Body of pancreas (tissue), 4 donors: Measurements from ENCODE around the gene KLHDC4. TPM values are rescaled to one million over a fixed set of nuclear protein-coding genes. Genes with fewer than 3 reads are reported as not detected.

Experiments
- ATAC-seq: fragments of 150-250 bp; one replicate; pipeline ENCODE4 v1.9.1; 2016
- DNase-seq, 4 donors: peaks; one replicate each; pipeline ENCODE4 v3.0.0-alpha.2; 2019
- H3K27ac ChIP-seq, 4 donors: fragments of 200-600 bp; sonication (generic); 1 replicate in 3 of 4; 2 replicates in 1 of 4; pipeline versions ENCODE4 v1.5.1 to v1.6.1; 2016 to 2019; ENCODE audit warnings: mild to moderate bottlenecking in 1 of 4, mixed read lengths in 1 of 4, moderate library complexity in 1 of 4
- H3K27me3 ChIP-seq, 2 donors: fragments of 200-600 bp; sonication (generic); one replicate each; pipeline ENCODE4 v1.6.0; 2016; ENCODE audit warnings: mild to moderate bottlenecking in 1 of 2
- H3K36me3 ChIP-seq, 2 donors: fragments of 200-600 bp; sonication (generic); replicated peaks in 1 of 2; 2 replicates each; pipeline ENCODE4 v1.5.1; 2016; ENCODE audit warnings: low read depth in 2 of 2; ENCODE audit not compliant: insufficient read depth in 1 of 2
- H3K4me1 ChIP-seq: fragments of 200-600 bp; sonication (generic); one replicate; pipeline ENCODE4 v1.6.0; 2016
- H3K4me3 ChIP-seq, 2 donors: fragments of 200-600 bp; sonication (generic); 1 replicate in 1 of 2; 2 replicates in 1 of 2; pipeline ENCODE4 v1.5.1; 2016 to 2019
- H3K9me3 ChIP-seq, 3 donors: fragments of 200-600 bp; sonication (generic); 1 replicate in 2 of 3; 2 replicates in 1 of 3; pipeline ENCODE4 v1.5.1; 2016
- POLR2A ChIP-seq, 3 donors: fragments of 450-650 bp; IDR thresholded peaks; one replicate each; pipeline ENCODE4 v1.6.1; 2016; ENCODE audit warnings: antibody characterized with exemption in 3 of 3, mild to moderate bottlenecking in 2 of 3
- WGBS, 2 donors: methylation state at CpG; one replicate each; pipeline ENCODE4 v1.1.5; 2017; 5-methylcytosine and 5-hydroxymethylcytosine counted together
- intact Hi-C: fragments of 100-400 bp; cut with DNase I; formaldehyde crosslinking; loops from one replicate; pipeline ENCODE4 v1.15.1; 2023
- total RNA-seq, 2 donors: library from RNA; depleted of rRNA; stranded (reverse); fragments of >200 nt; gene quantifications; one replicate each; pipeline ENCODE4 v1.1.0, GENCODE V29; 2016
- TF ChIP-seq, protein P1 (sequence below), 7 experiments: fragments of 450-650 bp in 4 of 7; fragments of 200-600 bp in 3 of 7; sonication (generic) in 3 of 7; IDR thresholded peaks; one replicate each; pipeline ENCODE4 v1.5.1; 2016 to 2019; ENCODE audit warnings: antibody characterized with exemption in 7 of 7

The KLHDC4 gene
- total RNA-seq, 2 donors from 2014 or later = 25.4 to 82.1 TPM

DNA sequence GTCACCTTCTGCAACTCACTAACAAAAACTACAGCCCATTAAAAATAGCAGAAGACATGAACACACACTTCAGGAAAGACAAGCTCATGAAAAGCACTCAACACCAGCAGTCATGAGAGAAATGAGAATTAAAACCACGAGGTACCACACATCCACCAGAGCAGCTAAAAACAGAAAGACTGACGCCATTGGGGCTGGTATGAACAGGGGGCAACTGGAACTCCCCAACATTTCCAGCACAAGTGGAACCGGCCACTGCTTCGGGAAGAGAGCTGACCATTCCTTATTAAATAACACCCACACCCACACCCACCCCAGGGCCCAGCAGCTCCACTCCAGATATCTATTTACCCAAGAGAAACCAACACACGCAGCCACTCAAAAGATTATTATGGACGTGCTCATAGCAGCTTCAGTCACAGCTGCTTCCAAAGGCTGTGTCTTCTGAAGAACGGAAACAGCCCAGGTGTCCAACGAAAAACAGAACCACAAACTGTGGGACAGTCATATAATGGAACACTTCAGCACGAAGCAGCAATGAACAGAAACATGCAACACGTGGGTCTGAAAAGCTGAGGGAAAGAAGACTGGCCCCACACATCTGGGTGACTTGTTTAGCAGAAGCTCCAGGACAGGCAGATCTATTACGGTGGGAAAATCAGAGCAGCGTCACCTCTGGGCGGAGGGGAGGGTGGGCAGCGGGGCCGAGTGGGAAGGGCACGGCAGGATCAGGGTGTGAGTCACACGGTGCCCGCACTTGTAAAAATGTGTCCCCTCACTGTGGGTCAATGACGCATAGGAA, 41.1 kb downstream of the KLHDC4 start:
- Histone ChIP-seq H3K27me3 (no peaks in the 10 kb centered on the region), H3K27ac (no peak overlapping the region), H3K36me3 (peaks cover 5 to 10% of the 10 kb centered on the region in 2 donors), H3K9me3 (no peaks in the 10 kb centered on the region), H3K4me1 (no peaks in the 10 kb centered on the region), H3K4me3 (no peak overlapping the region)
- intact Hi-C loops = no loop called here
- DNase-seq = no peak
- ATAC-seq = no peak
- WGBS, 2 donors = 85 to 89% methylated on average over 18 to 19 of the region's 19 CpGs
- TF ChIP-seq, protein P1, sequence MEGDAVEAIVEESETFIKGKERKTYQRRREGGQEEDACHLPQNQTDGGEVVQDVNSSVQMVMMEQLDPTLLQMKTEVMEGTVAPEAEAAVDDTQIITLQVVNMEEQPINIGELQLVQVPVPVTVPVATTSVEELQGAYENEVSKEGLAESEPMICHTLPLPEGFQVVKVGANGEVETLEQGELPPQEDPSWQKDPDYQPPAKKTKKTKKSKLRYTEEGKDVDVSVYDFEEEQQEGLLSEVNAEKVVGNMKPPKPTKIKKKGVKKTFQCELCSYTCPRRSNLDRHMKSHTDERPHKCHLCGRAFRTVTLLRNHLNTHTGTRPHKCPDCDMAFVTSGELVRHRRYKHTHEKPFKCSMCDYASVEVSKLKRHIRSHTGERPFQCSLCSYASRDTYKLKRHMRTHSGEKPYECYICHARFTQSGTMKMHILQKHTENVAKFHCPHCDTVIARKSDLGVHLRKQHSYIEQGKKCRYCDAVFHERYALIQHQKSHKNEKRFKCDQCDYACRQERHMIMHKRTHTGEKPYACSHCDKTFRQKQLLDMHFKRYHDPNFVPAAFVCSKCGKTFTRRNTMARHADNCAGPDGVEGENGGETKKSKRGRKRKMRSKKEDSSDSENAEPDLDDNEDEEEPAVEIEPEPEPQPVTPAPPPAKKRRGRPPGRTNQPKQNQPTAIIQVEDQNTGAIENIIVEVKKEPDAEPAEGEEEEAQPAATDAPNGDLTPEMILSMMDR (IDR thresholded peaks at IDR 0.05) = no peak
- no peak for TF ChIP-seq POLR2A (IDR thresholded peaks at IDR 0.05)

GRCh38 chr16:87723226-87723623, 42.6 kb downstream of the KLHDC4 start:
- Histone ChIP-seq H3K9me3 (no peaks in the 10 kb centered on the region), H3K4me3 (no peak overlapping the region), H3K27ac (no peak overlapping the region), H3K36me3 (no peaks in the 10 kb centered on the region), H3K27me3 (no peaks in the 10 kb centered on the region), H3K4me1 (no peaks in the 10 kb centered on the region)
- DNase-seq = peak in 3 of 4 donors; percentile 58 to 63 (median 61)
- intact Hi-C loops = no loop called here
- TF ChIP-seq, protein P1 (IDR thresholded peaks at IDR 0.05) = no peak
- TF ChIP-seq POLR2A (IDR thresholded peaks at IDR 0.05) = no peak
- 66 to 68% methylated on average over 12 of the region's 12 CpGs for WGBS, 2 donors
- ATAC-seq = peak; percentile 15

GRCh38 chr16:87722590-87723225, 43.1 kb downstream of the KLHDC4 start:
- no peak for ATAC-seq
- no peaks in the 10 kb centered on the region for H3K4me1 ChIP-seq
- no peaks in the 10 kb centered on the region for H3K9me3 ChIP-seq
- TF ChIP-seq POLR2A (IDR thresholded peaks at IDR 0.05) = no peak
- TF ChIP-seq, protein P1 (IDR thresholded peaks at IDR 0.05) = no peak
- no peak for DNase-seq
- H3K4me3 ChIP-seq = no peak overlapping the region
- H3K27me3 ChIP-seq = no peaks in the 10 kb centered on the region
- WGBS, 2 donors = 94 to 97% methylated on average over 17 to 19 of the region's 19 CpGs
- intact Hi-C loops = no loop called here
- no peaks in the 10 kb centered on the region for H3K36me3 ChIP-seq
- H3K27ac ChIP-seq = no peak overlapping the region

DNA sequence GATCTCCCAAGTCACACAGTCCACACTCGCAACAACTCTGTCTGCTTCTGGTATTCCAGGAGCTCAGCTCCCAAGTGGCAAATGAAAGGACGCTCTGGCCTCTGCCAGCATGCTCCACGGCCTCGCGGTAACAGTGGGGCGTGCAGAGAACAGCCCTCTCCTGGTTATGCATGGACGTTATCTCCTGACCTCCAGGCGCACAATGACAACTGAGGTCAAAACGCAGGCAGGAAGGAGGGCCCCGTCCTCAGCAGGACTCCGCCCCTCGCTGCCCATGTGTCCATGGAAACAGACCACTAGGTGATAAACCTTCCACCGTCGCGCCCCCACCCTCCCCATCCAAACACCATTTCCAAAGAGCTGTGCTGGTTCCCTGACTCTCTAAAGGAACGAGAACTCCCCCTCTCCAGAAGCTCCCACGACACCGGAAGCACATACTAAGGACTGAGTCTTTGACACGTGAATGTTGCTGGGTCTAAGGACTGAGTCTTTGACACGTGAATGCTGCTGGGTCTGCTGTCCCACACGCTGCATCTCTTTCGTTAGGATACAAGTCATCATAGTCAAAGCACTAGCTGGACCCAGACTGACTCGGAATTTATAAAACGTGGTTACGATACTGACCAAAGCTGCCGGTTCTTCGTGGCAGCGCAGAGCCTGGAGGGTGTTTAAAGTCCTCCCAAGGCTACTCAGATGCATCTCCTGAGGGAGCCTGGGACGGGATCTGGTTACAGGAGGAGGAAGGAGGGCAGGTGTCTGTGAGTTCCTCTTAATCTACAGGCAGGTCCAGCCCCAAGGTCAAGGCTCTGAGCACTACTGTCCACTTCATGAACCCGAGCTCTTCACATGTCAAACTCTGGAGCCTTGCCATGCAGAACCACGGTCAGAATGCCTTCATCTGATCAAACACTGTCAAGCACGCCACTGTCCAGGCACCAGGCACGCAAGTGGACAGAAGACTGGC, 43.9 kb downstream of the KLHDC4 start:
- intact Hi-C loops = no loop called here
- Histone ChIP-seq H3K4me3 (no peak overlapping the region), H3K9me3 (no peaks in the 10 kb centered on the region), H3K27ac (no peak overlapping the region), H3K36me3 (no peaks in the 10 kb centered on the region), H3K4me1 (no peaks in the 10 kb centered on the region), H3K27me3 (no peaks in the 10 kb centered on the region)
- TF ChIP-seq, protein P1 (IDR thresholded peaks at IDR 0.05) = no peak
- no peak for TF ChIP-seq POLR2A (IDR thresholded peaks at IDR 0.05)
- DNase-seq (no peak), ATAC-seq (no peak)
- 80 to 88% methylated on average over 17 to 33 of the region's 33 CpGs for WGBS, 2 donors
